ENCODE data around the gene ITGA8. TPM values are rescaled to one million over a fixed set of nuclear protein-coding genes. Genes with fewer than 3 reads are reported as not detected.

The ITGA8 gene
- total RNA-seq, 1 experiment from 2014 or later, result not detected

DNA sequence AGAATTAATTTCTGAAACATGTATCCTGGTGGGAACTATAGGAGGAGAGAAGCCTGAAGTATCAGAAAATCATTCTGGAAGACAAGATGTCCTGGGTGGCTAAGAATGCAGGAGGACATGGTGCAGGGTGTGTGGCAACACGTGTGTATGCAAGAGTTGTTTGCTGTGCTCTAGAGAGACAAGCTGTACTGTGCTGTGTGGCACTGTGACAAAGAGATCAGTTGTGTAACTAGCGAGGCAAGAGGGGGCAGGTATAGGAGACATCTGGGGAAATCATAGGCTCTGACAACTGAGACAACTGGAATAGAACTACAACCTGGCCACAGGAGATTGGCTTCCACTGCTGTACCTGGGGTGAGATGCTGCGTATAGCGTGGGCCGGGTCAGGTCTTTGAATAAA lies 9.3 kb downstream of the ITGA8 start:
- no peak for DNase-seq (ENCODE audit: low spot score)
- no peak for TF ChIP-seq EZH2 (IDR thresholded peaks at IDR 0.05; ENCODE audit: borderline replicate concordance, low read depth, low read length, poor library complexity, severe bottlenecking)
- TF ChIP-seq, protein P1, sequence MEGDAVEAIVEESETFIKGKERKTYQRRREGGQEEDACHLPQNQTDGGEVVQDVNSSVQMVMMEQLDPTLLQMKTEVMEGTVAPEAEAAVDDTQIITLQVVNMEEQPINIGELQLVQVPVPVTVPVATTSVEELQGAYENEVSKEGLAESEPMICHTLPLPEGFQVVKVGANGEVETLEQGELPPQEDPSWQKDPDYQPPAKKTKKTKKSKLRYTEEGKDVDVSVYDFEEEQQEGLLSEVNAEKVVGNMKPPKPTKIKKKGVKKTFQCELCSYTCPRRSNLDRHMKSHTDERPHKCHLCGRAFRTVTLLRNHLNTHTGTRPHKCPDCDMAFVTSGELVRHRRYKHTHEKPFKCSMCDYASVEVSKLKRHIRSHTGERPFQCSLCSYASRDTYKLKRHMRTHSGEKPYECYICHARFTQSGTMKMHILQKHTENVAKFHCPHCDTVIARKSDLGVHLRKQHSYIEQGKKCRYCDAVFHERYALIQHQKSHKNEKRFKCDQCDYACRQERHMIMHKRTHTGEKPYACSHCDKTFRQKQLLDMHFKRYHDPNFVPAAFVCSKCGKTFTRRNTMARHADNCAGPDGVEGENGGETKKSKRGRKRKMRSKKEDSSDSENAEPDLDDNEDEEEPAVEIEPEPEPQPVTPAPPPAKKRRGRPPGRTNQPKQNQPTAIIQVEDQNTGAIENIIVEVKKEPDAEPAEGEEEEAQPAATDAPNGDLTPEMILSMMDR (conservative IDR thresholded peaks at IDR 0.05; ENCODE audit: low read depth, low read length), result no peak
- Histone ChIP-seq H3K36me3 (ENCODE audit: insufficient read depth, low read length, poor library complexity, severe bottlenecking) (no peaks in the 10 kb centered on the region), H3K27ac (ENCODE audit: low read depth, low read length, poor library complexity, severe bottlenecking) (no peak overlapping the region), H3K27me3 (replicated peaks; ENCODE audit: insufficient read depth, low read depth, low read length, poor library complexity) (peaks cover 16% of the 10 kb centered on the region), H3K9me3 (ENCODE audit: low read depth, low read length, poor library complexity, severe bottlenecking) (no peaks in the 10 kb centered on the region), H3K4me1 (ENCODE audit: insufficient read depth, low read length, poor library complexity, severe bottlenecking) (peaks cover under 1% of the 10 kb centered on the region), H3K4me3 (ENCODE audit: low read depth, low read length, poor library complexity, severe bottlenecking) (no peak overlapping the region)
- BruUV-seq (replicated peaks), result no TSS peak
- intact Hi-C loops (cut with micrococcal nuclease; ENCODE audit: unreplicated experiment), result no loop called here
- CTCF ChIA-PET, result no interaction called here
- POLR2A ChIA-PET (ENCODE audit: low non-redundant PET), result no interaction called here

DNA sequence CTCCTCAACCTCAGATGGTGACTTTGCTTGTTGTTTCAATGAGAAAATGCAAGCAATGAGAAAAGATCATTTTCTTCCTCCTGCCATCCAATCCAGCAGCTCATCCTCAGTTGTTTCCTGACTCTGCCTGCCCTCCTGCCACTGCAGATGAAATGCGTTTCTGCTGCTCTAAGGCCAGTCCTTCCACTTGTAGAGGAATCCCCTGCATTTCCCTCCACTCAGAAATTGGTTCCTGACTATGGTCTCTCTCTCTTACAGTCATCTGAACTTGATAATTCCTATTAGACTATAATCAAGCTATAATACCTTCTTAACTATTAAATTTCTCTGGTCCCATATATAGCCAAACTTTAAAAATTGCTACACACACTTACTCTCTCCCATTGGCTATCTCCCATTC lies 14.4 kb downstream of the ITGA8 start:
- Histone ChIP-seq H3K27me3 (replicated peaks; ENCODE audit: insufficient read depth, low read depth, low read length, poor library complexity) (no peaks in the 10 kb centered on the region), H3K27ac (ENCODE audit: low read depth, low read length, poor library complexity, severe bottlenecking) (no peak overlapping the region), H3K4me1 (ENCODE audit: insufficient read depth, low read length, poor library complexity, severe bottlenecking) (peaks cover 20% of the 10 kb centered on the region), H3K9me3 (ENCODE audit: low read depth, low read length, poor library complexity, severe bottlenecking) (no peaks in the 10 kb centered on the region), H3K36me3 (ENCODE audit: insufficient read depth, low read length, poor library complexity, severe bottlenecking) (no peaks in the 10 kb centered on the region), H3K4me3 (ENCODE audit: low read depth, low read length, poor library complexity, severe bottlenecking) (no peak overlapping the region)
- ChIA-PET CTCF (interaction anchor here (0.7 kb wide), 1 partner anchor 10 kb away, joined by 3 read pairs; no protein-coding TSS in a partner anchor), POLR2A (ENCODE audit: low non-redundant PET) (no interaction called here)
- intact Hi-C loops (cut with micrococcal nuclease; ENCODE audit: unreplicated experiment), result no loop called here
- TF ChIP-seq EZH2 (IDR thresholded peaks at IDR 0.05; ENCODE audit: borderline replicate concordance, low read depth, low read length, poor library complexity, severe bottlenecking), result no peak
- TF ChIP-seq, protein P1 (conservative IDR thresholded peaks at IDR 0.05; ENCODE audit: low read depth, low read length), result no peak
- no peak for DNase-seq (ENCODE audit: low spot score)
- no TSS peak for BruUV-seq (replicated peaks)

DNA sequence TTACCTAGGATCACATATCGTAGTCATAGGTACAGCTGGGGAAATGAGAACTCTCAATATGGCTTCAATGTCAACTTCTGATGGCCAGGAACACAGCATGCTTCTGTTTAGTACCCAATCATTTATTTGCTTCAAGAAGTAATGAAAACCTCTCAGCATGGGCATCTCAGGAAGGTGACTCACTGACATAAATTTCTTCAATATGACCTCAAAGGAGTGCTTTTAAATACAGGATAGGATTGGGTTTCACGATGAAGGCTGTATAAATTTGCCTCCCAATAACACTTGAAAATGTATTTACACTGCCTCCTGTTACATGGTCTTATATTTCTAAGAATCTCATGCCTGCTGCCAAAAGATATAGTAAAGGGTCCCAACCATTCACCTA lies 15.1 kb downstream of the ITGA8 start:
- no TSS peak for BruUV-seq (replicated peaks)
- POLR2A ChIA-PET (ENCODE audit: low non-redundant PET), result no interaction called here
- H3K9me3 ChIP-seq (ENCODE audit: low read depth, low read length, poor library complexity, severe bottlenecking), result no peaks in the 10 kb centered on the region

More for the DNA sequence above, 15.1 kb downstream of the ITGA8 start:
- DNase-seq (ENCODE audit: low spot score), result peak; percentile 68
- TF ChIP-seq, protein P1 (conservative IDR thresholded peaks at IDR 0.05; ENCODE audit: low read depth, low read length), result no peak
- H3K27ac ChIP-seq (ENCODE audit: low read depth, low read length, poor library complexity, severe bottlenecking), result no peak overlapping the region
- H3K4me1 ChIP-seq (ENCODE audit: insufficient read depth, low read length, poor library complexity, severe bottlenecking), result peaks cover 20% of the 10 kb centered on the region
- intact Hi-C loops (cut with micrococcal nuclease; ENCODE audit: unreplicated experiment), result no loop called here
- CTCF ChIA-PET, result no interaction called here
- H3K36me3 ChIP-seq (ENCODE audit: insufficient read depth, low read length, poor library complexity, severe bottlenecking), result no peaks in the 10 kb centered on the region
- no peak overlapping the region for H3K4me3 ChIP-seq (ENCODE audit: low read depth, low read length, poor library complexity, severe bottlenecking)
- H3K27me3 ChIP-seq (replicated peaks; ENCODE audit: insufficient read depth, low read depth, low read length, poor library complexity), result no peaks in the 10 kb centered on the region
